ENCODE data around the gene STAM.

The STAM gene

DNA sequence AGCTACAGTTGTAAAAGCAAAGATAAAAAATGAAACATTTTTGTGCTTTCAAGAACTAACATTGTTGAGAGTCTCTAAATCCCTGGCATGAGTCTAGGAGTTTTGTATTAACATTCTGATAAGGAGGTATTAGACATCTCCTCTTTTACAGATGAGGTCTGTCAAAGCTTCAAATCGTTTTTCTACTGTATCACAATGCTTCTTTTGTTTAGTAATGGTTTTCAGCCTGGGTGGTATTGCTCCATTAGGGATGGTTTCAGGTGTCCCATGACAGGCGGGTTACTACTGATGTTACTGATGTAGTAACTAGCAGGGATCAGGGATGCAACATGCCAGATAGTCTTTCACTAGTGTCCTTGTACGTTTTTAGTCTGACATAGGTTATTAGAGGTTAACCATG is 27.4 kb downstream of the STAM start:
- no peak for DNase-seq (ENCODE audit: low read depth)
- TF ChIP-seq, protein P1, sequence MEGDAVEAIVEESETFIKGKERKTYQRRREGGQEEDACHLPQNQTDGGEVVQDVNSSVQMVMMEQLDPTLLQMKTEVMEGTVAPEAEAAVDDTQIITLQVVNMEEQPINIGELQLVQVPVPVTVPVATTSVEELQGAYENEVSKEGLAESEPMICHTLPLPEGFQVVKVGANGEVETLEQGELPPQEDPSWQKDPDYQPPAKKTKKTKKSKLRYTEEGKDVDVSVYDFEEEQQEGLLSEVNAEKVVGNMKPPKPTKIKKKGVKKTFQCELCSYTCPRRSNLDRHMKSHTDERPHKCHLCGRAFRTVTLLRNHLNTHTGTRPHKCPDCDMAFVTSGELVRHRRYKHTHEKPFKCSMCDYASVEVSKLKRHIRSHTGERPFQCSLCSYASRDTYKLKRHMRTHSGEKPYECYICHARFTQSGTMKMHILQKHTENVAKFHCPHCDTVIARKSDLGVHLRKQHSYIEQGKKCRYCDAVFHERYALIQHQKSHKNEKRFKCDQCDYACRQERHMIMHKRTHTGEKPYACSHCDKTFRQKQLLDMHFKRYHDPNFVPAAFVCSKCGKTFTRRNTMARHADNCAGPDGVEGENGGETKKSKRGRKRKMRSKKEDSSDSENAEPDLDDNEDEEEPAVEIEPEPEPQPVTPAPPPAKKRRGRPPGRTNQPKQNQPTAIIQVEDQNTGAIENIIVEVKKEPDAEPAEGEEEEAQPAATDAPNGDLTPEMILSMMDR (IDR thresholded peaks at IDR 0.05; ENCODE audit: low read depth, low read length, missing control alignments) = no peak
- no peak overlapping the region for H3K4me3 ChIP-seq (ENCODE audit: low read depth, low read length)

DNA sequence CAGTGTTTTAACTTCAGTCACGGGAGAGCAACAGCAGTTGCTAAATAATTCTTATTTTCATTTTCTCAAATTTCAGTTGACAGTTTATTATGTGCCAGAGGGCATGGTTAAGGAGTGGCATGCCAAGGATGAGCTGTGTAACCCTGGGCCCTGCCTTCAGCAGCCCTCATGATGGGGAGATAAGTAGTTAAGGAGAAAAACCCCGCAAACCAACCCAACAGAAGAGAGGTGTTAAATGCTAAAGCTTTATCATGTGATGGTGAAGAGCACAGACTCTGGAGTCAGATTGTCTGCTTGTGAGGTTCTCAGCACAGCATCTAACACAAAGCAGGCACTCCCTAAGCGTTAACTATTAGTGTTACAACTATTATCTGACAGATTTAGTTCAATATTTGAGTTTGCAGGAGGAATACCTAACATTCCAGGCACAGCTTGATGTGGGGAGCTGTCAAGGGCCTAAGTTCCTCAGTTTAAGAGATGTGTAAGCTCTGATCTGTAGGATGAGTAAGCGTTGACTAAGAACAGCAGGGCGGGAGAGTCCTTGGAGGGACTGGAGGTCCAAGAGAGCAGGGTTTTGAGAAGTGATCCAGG is 29.6 kb downstream of the STAM start:
- H3K4me3 ChIP-seq (ENCODE audit: low read depth, low read length) = no peak overlapping the region
- DNase-seq (ENCODE audit: low read depth) = no peak
- TF ChIP-seq, protein P1 (IDR thresholded peaks at IDR 0.05; ENCODE audit: low read depth, low read length, missing control alignments) = no peak

DNA sequence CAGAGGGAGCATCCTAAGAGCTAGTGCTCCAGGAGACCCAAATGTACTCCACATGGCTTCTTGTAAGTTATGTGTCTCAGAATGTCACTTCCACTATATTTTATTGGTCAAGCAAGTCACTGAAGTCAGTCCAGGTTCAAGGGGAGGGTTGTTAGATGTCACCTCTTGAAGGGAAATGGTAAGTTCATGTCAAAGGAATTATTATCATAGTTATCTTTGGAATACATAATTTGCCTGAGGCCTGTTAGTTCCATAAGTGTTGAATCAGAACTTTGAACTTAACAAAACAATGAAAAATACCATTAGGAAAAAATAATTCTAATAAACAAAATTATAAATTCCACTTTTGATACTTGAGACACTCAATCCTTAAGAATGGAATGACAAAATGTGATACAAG is 30.6 kb downstream of the STAM start:
- TF ChIP-seq, protein P1 (IDR thresholded peaks at IDR 0.05; ENCODE audit: low read depth, low read length, missing control alignments) = no peak

DNA sequence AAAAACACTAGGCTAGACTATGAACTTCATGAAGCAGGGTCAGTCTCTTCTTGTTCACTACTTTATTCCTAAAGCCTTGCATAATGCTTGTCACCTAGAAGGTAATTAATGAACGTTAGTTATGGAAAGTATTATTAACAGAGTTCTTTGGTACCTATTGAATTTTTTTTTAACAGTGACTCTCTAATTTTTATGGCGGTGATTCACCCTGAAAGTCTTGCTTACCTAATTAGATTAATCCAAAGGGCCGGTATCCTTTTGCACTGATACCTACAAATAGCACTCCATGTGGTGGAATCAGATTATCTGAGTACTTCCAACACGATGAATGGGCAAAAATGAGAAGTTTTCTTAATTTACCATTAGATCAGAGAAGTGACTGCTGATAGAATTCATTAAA is 31.7 kb downstream of the STAM start:
- H3K4me3 ChIP-seq (ENCODE audit: low read depth, low read length) = no peak overlapping the region
- TF ChIP-seq, protein P1 (IDR thresholded peaks at IDR 0.05; ENCODE audit: low read depth, low read length, missing control alignments) = no peak
- no peak for DNase-seq (ENCODE audit: low read depth)

More for the DNA sequence above, 30.6 kb downstream of the STAM start:
- no peak overlapping the region for H3K4me3 ChIP-seq (ENCODE audit: low read depth, low read length)
- no peak for DNase-seq (ENCODE audit: low read depth)

DNA sequence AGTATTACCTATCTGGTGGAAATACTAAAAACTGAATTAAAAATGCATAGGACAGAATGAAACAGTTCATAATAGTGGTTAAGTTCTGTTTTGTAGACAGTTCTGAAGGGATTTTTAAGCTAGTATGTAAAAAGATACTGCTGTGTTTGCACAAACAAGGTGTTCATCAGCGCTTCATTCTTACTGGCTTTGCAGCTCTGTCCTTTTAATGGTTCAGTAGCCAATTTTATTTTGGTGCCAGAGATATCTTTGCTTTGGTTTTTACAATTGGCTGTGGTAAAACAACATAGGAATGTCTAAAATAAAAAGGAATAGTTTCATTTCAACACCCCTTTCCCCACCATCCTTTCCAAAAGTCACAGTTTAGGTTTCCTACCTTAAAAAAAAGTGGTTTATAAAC is 33.0 kb downstream of the STAM start:
- TF ChIP-seq, protein P1 (IDR thresholded peaks at IDR 0.05; ENCODE audit: low read depth, low read length, missing control alignments) = no peak
- no peak overlapping the region for H3K4me3 ChIP-seq (ENCODE audit: low read depth, low read length)
- DNase-seq (ENCODE audit: low read depth) = no peak

DNA sequence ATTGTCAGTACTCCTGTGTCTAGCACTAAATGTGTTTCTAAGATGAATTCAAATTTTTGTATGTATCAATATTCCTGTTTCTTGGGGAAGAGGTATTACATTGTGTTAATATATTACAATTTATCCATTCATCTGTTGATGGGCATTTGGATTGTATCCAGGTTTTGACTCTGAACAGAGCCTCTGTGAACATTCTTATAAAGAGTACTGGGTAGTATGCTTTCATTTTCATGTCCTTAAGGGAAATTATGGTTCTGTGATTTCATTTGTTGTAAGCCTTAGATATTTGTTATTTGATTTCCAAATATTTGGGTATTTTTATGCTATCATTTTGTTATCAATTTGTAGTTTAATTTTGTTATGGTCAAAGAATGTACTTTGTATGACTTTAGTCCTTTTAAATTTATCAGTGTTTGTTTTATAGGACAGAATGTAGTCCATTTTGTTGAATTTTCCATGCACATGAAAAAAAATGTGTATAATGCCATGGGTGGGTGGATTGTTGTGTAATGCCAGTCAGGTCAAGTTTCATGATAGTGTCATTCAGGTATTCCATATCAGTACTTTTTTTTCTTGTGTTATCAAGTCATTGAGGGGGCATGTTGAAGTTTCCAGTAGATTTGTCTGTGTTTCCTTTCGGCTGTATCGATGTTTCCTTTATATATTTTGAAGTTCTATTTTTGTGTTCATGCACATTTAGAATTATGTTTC is 38.4 kb downstream of the STAM start:
- H3K4me3 ChIP-seq (ENCODE audit: low read depth, low read length) = no peak overlapping the region
- TF ChIP-seq, protein P1 (IDR thresholded peaks at IDR 0.05; ENCODE audit: low read depth, low read length, missing control alignments) = no peak
- no peak for DNase-seq (ENCODE audit: low read depth)

DNA sequence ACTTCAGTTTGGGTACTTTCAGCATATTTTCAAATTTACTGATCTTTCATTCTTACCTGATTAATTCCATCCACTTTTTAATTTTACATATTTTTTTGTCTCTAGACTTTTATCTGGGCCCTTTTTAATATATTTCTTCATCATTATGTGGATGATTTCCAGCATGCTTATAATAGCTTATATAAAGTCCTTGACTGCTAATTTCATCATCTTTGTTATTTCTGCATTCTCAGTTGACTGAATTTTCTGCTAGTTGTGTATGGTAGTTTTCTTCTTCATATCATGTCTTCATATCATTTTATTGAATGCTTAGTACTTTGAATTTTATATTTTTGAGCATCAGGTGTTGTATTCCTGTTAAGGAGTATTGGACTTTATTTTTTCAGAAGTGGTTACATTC is 39.6 kb downstream of the STAM start:
- no peak for DNase-seq (ENCODE audit: low read depth)
- no peak overlapping the region for H3K4me3 ChIP-seq (ENCODE audit: low read depth, low read length)
- TF ChIP-seq, protein P1 (IDR thresholded peaks at IDR 0.05; ENCODE audit: low read depth, low read length, missing control alignments) = no peak
